Right hindlimb (tissue), 1 donor: ENCODE measurements around the gene BYSL.
"Not testable (repeated sequence)": the region's sequence is repeated elsewhere in the genome, so short reads cannot be mapped to it uniquely, and the experiment has no call there.

Source experiments
- DNase-seq: peaks from one replicate; pipeline ENCODE4 v3.0.0-alpha.2; 2018

The BYSL gene

GRCh38 chr6:41942067-41942851 lies 21.0 kb downstream of the BYSL start:
- DNase-seq: no peak

- not testable (repeated sequence) for DNase-seq
Measured at GRCh38 chr6:41942882-41943281, 21.6 kb downstream of the BYSL start.

- DNase-seq: no peak
Measured at GRCh38 chr6:41943456-41943855, 22.2 kb downstream of the BYSL start.

- DNase-seq: no peak
Measured at GRCh38 chr6:41947581-41948220, 26.4 kb downstream of the BYSL start.

GRCh38 chr6:41954668-41955067 lies 33.4 kb downstream of the BYSL start:
- no peak for DNase-seq

- no peak for DNase-seq
Measured at GRCh38 chr6:41955412-41955811, 34.1 kb downstream of the BYSL start.

GRCh38 chr6:41957117-41957516 lies 35.8 kb downstream of the BYSL start:
- DNase-seq: no peak

- DNase-seq: no peak
Measured at GRCh38 chr6:41958022-41958856, 36.9 kb downstream of the BYSL start.

- DNase-seq: no peak
Measured at GRCh38 chr6:41960028-41960427, 38.7 kb downstream of the BYSL start.

- DNase-seq: no peak
Measured at GRCh38 chr6:41963371-41963770, 42.1 kb downstream of the BYSL start.

- no peak for DNase-seq
Measured at GRCh38 chr6:41964201-41964887, 43.0 kb downstream of the BYSL start.

GRCh38 chr6:41965429-41966213 lies 44.3 kb downstream of the BYSL start:
- no peak for DNase-seq

GRCh38 chr6:41966214-41966920 lies 45.1 kb downstream of the BYSL start:
- DNase-seq: no peak

- no peak for DNase-seq
Measured at GRCh38 chr6:41966961-41967311, 45.6 kb downstream of the BYSL start.

- DNase-seq: no peak
Measured at GRCh38 chr6:41967312-41968287, 46.3 kb downstream of the BYSL start.

GRCh38 chr6:41970436-41970846 lies 49.1 kb downstream of the BYSL start:
- DNase-seq: no peak

GRCh38 chr6:41972826-41973225 lies 51.5 kb downstream of the BYSL start:
- DNase-seq: no peak

GRCh38 chr6:41974281-41974825 lies 53.1 kb downstream of the BYSL start:
- no peak for DNase-seq

- no peak for DNase-seq
Measured at GRCh38 chr6:41975276-41975675, 54.0 kb downstream of the BYSL start.
